HCT116 (cell line): ENCODE measurements around the gene MRPS2. TPM values are rescaled to one million over a fixed set of nuclear protein-coding genes. Genes with fewer than 3 reads are reported as not detected.

Experiments
- ATAC-seq: fragments of 200-7000 bp; cut with Tn5 transposase; 2 replicates; pipeline ENCODE4 v1.9.1; 2020; ENCODE audit warnings: mild to moderate bottlenecking, moderate library complexity
- BruUV-seq: library from RNA; stranded (reverse); fragments of 400-500 nt; replicated peaks from 2 replicates; lab custom pipeline; 2021; lab: Mats Ljungman, UMichigan
- CTCF ChIA-PET: fragments of 300-600 bp; sonication (Branson Sonifier 250); formaldehyde crosslinking; loops from one replicate; lab custom pipeline; 2021; ENCODE audit warnings: antibody characterized with exemption; lab: Charles Lee
- POLR2A ChIA-PET: fragments of 300-600, 350-600 bp; sonication (Branson Sonifier 250); formaldehyde crosslinking; loops from one replicate; lab custom pipeline; 2021; ENCODE audit warnings: antibody characterized with exemption; lab: Charles Lee
- RAD21 ChIA-PET, 2 experiments: fragments of 300-600 bp; sonication (Branson Sonifier 250); formaldehyde crosslinking; loops; one replicate each; lab custom pipeline; 2023; ENCODE audit warnings: low total read pairs in 2 of 2; ENCODE audit not compliant: uncharacterized antibody in 2 of 2, unreplicated experiment in 2 of 2, low non-redundant PET in 1 of 2; lab: Charles Lee
- DNase-seq: peaks from one replicate; pipeline ENCODE4 v3.0.0-alpha.2; 2010; ENCODE audit warnings: low read depth, low spot score
- H2AFZ ChIP-seq: fragments of 200-600 bp; shearing (Covaris generic), sonication (generic); 2 replicates; pipeline ENCODE4 v1.6.1; 2017; ENCODE audit warnings: low read depth, mixed run types, mixed read lengths, antibody characterized with exemption, low read length; ENCODE audit not compliant: poor library complexity, severe bottlenecking
- H3K27ac ChIP-seq: 2 replicates; pipeline ENCODE4 v1.5.1; 2012; ENCODE audit warnings: low read depth, low read length
- H3K27me3 ChIP-seq: fragments of 200-600 bp; sonication (generic); 2 replicates; pipeline ENCODE4 v1.6.1; 2016; ENCODE audit warnings: mixed run types, low read length, mixed read lengths; ENCODE audit not compliant: insufficient read depth
- H3K36me3 ChIP-seq, 2 experiments: fragments of 200-500 bp in 1 of 2; fragments of 200-600 bp in 1 of 2; sonication (Bioruptor generic) in 1 of 2; sonication (generic) in 1 of 2; 2 replicates each; pipeline versions ENCODE4 v1.5.1 to v1.6.1; 2014 to 2016; ENCODE audit warnings: low read length in 2 of 2, inconsistent platforms in 1 of 2, mixed read lengths in 1 of 2, mixed run types in 1 of 2; ENCODE audit not compliant: insufficient read depth in 2 of 2, control insufficient read depth in 1 of 2
- H3K4me1 ChIP-seq, 2 experiments: fragments of 200-600 bp in 1 of 2; sonication (generic) in 1 of 2; 2 replicates each; pipeline versions ENCODE4 v1.5.1 to v1.6.1; 2012 to 2017; ENCODE audit warnings: low read length in 2 of 2, inconsistent platforms in 1 of 2, mild to moderate bottlenecking in 1 of 2, mixed read lengths in 1 of 2, mixed run types in 1 of 2, moderate library complexity in 1 of 2; ENCODE audit not compliant: insufficient read depth in 2 of 2, control insufficient read depth in 1 of 2
- H3K4me2 ChIP-seq: fragments of 200-600 bp; sonication (generic); 2 replicates; pipeline ENCODE4 v1.6.1; 2017; ENCODE audit warnings: mixed run types, low read length, mixed read lengths
- H3K4me3 ChIP-seq, 2 experiments: fragments of 200-600 bp in 1 of 2; sonication (generic) in 1 of 2; replicated peaks in 1 of 2; 2 replicates each; pipeline ENCODE4 v1.5.1; 2011 to 2016; ENCODE audit warnings: low read length in 2 of 2, control low read depth in 1 of 2, low read depth in 1 of 2, mild to moderate bottlenecking in 1 of 2, mixed read lengths in 1 of 2, mixed run types in 1 of 2
- H3K79me2 ChIP-seq: fragments of 200-600 bp; sonication (generic); 2 replicates; pipeline ENCODE4 v1.6.1; 2017; ENCODE audit warnings: mild to moderate bottlenecking, mixed run types, low read length, moderate library complexity, mixed read lengths; ENCODE audit not compliant: insufficient read depth
- H3K9ac ChIP-seq: fragments of 200-600 bp; sonication (generic); 2 replicates; pipeline ENCODE4 v1.6.1; 2016; ENCODE audit warnings: low read length, mixed read lengths
- H3K9me2 ChIP-seq: fragments of 200-600 bp; sonication (generic), shearing (Covaris generic); 2 replicates; pipeline ENCODE4 v1.6.1; 2017; ENCODE audit warnings: mixed run types, mild to moderate bottlenecking, moderate library complexity; ENCODE audit not compliant: insufficient read depth
- H3K9me3 ChIP-seq, 2 experiments: fragments of 200-500 bp in 1 of 2; fragments of 200-600 bp in 1 of 2; sonication (Bioruptor generic) in 1 of 2; sonication (generic) in 1 of 2; 2 replicates each; pipeline ENCODE4 v1.6.1; 2014 to 2017; ENCODE audit warnings: low read length in 2 of 2, mixed read lengths in 2 of 2, inconsistent platforms in 1 of 2, low read depth in 1 of 2, mild to moderate bottlenecking in 1 of 2, mixed run types in 1 of 2, moderate library complexity in 1 of 2; ENCODE audit not compliant: control insufficient read depth in 1 of 2, insufficient read depth in 1 of 2
- H4K20me1 ChIP-seq: fragments of 200-600 bp; sonication (generic), shearing (Covaris generic); 2 replicates; pipeline ENCODE4 v1.6.1; 2017; ENCODE audit warnings: mixed run types, mild to moderate bottlenecking, moderate library complexity; ENCODE audit not compliant: insufficient read depth
- CBX3 ChIP-seq: IDR thresholded peaks from 2 replicates; pipeline ENCODE4 v1.6.1; 2012; ENCODE audit warnings: low read depth
- CEBPB ChIP-seq: IDR thresholded peaks from 2 replicates; pipeline ENCODE4 v1.6.1; 2012; ENCODE audit warnings: low read depth
- EGR1 ChIP-seq: IDR thresholded peaks from 2 replicates; pipeline ENCODE4 v1.6.1; 2012; ENCODE audit warnings: low read depth
- ELF1 ChIP-seq: IDR thresholded peaks from 2 replicates; pipeline ENCODE4 v1.6.1; 2012; ENCODE audit warnings: low read depth, borderline replicate concordance
- EZH2 ChIP-seq: fragments of 200-600 bp; sonication (generic); IDR thresholded peaks from 2 replicates; pipeline ENCODE4 v1.6.1; 2017; ENCODE audit warnings: antibody characterized with exemption, mixed run types
- EZH2phosphoT487 ChIP-seq: fragments of 200-600 bp; IDR thresholded peaks from 2 replicates; pipeline ENCODE4 v1.6.1; 2018; ENCODE audit warnings: antibody characterized with exemption, borderline replicate concordance
- FOSL1 ChIP-seq: IDR thresholded peaks from 2 replicates; pipeline ENCODE4 v1.6.1; 2012; ENCODE audit warnings: low read depth
- JUND ChIP-seq: IDR thresholded peaks from 2 replicates; pipeline ENCODE4 v1.6.1; 2012
- POLR2A ChIP-seq: IDR thresholded peaks from 2 replicates; pipeline ENCODE4 v1.7.0; 2011; ENCODE audit warnings: borderline replicate concordance; ENCODE audit not compliant: insufficient read depth, insufficient read length; ENCODE audit errors: extremely low read depth
- POLR2AphosphoS5 ChIP-seq: IDR thresholded peaks from 2 replicates; pipeline ENCODE4 v1.6.1; 2011; ENCODE audit warnings: mild to moderate bottlenecking, low read depth, low read length, moderate library complexity
- RAD21 ChIP-seq: IDR thresholded peaks from 2 replicates; pipeline ENCODE4 v1.6.1; 2012; ENCODE audit warnings: low read depth, mild to moderate bottlenecking
- SIN3A ChIP-seq: IDR thresholded peaks from 2 replicates; pipeline ENCODE4 v1.6.1; 2012; ENCODE audit warnings: low read depth
- SRF ChIP-seq: IDR thresholded peaks from 2 replicates; pipeline ENCODE4 v1.6.1; 2012; ENCODE audit warnings: low read depth
- TCF7L2 ChIP-seq: IDR thresholded peaks from 2 replicates; pipeline ENCODE4 v1.7.0; 2011; ENCODE audit warnings: borderline replicate concordance, inconsistent platforms; ENCODE audit not compliant: insufficient read depth, insufficient read length; ENCODE audit errors: extremely low read depth
- YY1 ChIP-seq: IDR thresholded peaks from 2 replicates; pipeline ENCODE4 v1.6.1; 2011; ENCODE audit warnings: low read length, low read depth, moderate library complexity, mild to moderate bottlenecking; ENCODE audit not compliant: insufficient replicate concordance; ENCODE audit errors: extremely low read depth
- ZFX ChIP-seq: fragments of 450-650 bp; IDR thresholded peaks from 2 replicates; pipeline ENCODE4 v1.6.1; 2017
- ZNF274 ChIP-seq: fragments of 200-500 bp; sonication (Bioruptor generic); IDR thresholded peaks from 2 replicates; pipeline ENCODE4 v1.6.1; 2014; ENCODE audit warnings: mild to moderate bottlenecking, low read depth, low read length, inconsistent platforms
- intact Hi-C: fragments of 100-400 bp; cut with micrococcal nuclease; formaldehyde crosslinking; loops from 2 replicates; pipeline ENCODE4 v1.10.0; 2022
- total RNA-seq: library from RNA; stranded (reverse); gene quantifications from one replicate; pipeline ENCODE4 v1.2.1, GENCODE V29; 2021; ENCODE audit not compliant: unreplicated experiment
- TF ChIP-seq, protein P1 (sequence below): IDR thresholded peaks from 2 replicates; pipeline ENCODE4 v1.6.1; 2012; ENCODE audit warnings: low read depth
- TF ChIP-seq, protein P2 (sequence below): IDR thresholded peaks from 2 replicates; pipeline ENCODE4 v1.6.1; 2012
- TF ChIP-seq, protein P3 (sequence below): IDR thresholded peaks from 2 replicates; pipeline ENCODE4 v1.6.1; 2012

Gene MRPS2
- total RNA-seq, 1 experiment from 2014 or later: 85.1 TPM

DNA sequence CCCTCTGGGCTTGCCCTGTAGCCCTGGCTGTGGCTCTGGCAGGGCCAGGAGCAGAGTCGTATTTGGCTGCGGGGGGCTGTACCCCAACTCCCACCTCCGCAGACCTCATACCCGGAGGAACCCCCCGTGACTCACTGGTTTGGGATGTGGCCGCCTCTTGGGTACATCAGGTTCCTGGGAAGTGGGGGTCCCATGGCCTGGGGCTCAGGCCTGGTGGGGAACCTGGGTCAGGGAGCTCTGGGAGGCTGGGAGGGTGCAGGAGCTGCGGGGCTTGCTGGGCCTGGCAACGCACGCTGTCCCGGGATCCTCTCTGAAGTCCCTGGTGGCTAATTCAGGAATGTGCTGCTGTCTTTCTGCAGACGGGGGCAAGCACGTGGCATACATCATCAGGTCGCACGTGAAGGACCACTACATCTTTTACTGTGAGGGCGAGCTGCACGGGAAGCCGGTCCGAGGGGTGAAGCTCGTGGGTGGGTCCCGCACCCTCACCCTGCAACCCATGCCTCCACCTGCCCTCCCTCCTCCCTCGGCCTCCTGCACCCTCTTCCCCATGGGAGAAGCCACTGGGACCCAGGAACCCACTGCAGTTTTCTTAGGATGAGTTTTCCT, 23.1 kb downstream of the MRPS2 start (continued):
- TF ChIP-seq, protein P1, sequence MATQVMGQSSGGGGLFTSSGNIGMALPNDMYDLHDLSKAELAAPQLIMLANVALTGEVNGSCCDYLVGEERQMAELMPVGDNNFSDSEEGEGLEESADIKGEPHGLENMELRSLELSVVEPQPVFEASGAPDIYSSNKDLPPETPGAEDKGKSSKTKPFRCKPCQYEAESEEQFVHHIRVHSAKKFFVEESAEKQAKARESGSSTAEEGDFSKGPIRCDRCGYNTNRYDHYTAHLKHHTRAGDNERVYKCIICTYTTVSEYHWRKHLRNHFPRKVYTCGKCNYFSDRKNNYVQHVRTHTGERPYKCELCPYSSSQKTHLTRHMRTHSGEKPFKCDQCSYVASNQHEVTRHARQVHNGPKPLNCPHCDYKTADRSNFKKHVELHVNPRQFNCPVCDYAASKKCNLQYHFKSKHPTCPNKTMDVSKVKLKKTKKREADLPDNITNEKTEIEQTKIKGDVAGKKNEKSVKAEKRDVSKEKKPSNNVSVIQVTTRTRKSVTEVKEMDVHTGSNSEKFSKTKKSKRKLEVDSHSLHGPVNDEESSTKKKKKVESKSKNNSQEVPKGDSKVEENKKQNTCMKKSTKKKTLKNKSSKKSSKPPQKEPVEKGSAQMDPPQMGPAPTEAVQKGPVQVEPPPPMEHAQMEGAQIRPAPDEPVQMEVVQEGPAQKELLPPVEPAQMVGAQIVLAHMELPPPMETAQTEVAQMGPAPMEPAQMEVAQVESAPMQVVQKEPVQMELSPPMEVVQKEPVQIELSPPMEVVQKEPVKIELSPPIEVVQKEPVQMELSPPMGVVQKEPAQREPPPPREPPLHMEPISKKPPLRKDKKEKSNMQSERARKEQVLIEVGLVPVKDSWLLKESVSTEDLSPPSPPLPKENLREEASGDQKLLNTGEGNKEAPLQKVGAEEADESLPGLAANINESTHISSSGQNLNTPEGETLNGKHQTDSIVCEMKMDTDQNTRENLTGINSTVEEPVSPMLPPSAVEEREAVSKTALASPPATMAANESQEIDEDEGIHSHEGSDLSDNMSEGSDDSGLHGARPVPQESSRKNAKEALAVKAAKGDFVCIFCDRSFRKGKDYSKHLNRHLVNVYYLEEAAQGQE: no peak
- TF ChIP-seq POLR2AphosphoS5 (no peak), POLR2A (no peak), ELF1 (no peak)

DNA sequence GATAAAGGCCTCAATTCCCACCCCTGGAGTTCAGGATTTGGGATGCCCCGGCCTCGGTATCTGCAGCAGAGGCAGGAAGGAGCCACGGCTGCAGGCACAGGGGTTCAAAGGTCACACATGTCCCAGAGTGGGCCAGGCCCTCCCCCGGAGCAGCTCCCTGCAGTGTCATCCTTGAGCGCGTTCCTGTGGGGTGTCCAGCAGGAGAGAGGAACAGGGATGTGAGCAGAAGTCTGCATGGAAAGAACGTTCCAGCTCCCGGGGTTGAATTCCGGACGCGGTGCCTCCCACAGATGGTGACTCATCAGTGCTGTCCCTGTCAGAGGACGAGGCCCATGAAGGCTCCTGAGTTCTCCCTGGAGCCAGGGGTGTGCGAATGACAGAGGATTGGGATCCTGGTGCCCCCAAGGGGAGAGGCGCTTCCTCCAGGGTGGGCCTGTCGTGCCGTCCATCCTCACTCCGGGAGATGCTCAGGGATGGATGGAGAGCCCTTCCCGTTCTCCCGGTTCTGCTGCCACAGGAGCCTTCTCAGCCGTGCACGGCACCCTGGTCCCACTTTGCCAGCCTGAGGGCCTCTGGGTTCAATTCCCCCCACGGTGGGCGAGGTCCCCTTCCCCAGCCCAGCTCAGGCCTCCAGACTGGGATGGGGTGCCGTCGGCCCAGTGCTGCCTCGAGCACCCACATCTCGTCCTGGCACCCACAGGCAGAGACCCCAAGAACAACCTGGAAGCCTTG, 23.8 kb downstream of the MRPS2 start:
- ChIA-PET POLR2A (no interaction called here), CTCF (no interaction called here), RAD21 (no interaction called here)
- ATAC-seq (no peak), DNase-seq (no peak)
- Histone ChIP-seq H3K36me3 (no peaks in the 10 kb centered on the region), H3K79me2 (no peaks in the 10 kb centered on the region), H3K9me2 (no peaks in the 10 kb centered on the region), H4K20me1 (no peaks in the 10 kb centered on the region), H3K4me1 (peaks cover 0 to 9% of the 10 kb centered on the region in 2 experiments; a peak in 3 of 4 replicates), H3K27me3 (no peaks in the 10 kb centered on the region), H3K27ac (no peak overlapping the region), H3K9ac (no peak overlapping the region), H3K4me3 (no peak overlapping the region), H3K4me2 (no peak overlapping the region), H2AFZ (no peak overlapping the region), H3K9me3 (no peaks in the 10 kb centered on the region)
- no TSS peak for BruUV-seq
- intact Hi-C loops: no loop called here
- TF ChIP-seq, protein P2, sequence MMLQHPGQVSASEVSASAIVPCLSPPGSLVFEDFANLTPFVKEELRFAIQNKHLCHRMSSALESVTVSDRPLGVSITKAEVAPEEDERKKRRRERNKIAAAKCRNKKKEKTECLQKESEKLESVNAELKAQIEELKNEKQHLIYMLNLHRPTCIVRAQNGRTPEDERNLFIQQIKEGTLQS: no peak
- TF ChIP-seq SIN3A: no peak
- TF ChIP-seq JUND: no peak
- TF ChIP-seq SRF: no peak
- TF ChIP-seq EGR1: no peak
- TF ChIP-seq CEBPB: no peak
- no peak for TF ChIP-seq EZH2phosphoT487
- no peak for TF ChIP-seq CBX3
- no peak for TF ChIP-seq RAD21
- no peak for TF ChIP-seq POLR2AphosphoS5
- no peak for TF ChIP-seq ZFX
- TF ChIP-seq TCF7L2: no peak
- TF ChIP-seq ZNF274: no peak
- TF ChIP-seq FOSL1: no peak
- no peak for TF ChIP-seq POLR2A
- TF ChIP-seq, protein P3, sequence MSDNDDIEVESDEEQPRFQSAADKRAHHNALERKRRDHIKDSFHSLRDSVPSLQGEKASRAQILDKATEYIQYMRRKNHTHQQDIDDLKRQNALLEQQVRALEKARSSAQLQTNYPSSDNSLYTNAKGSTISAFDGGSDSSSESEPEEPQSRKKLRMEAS: no peak
- no peak for TF ChIP-seq EZH2
- no peak for TF ChIP-seq ELF1
- TF ChIP-seq YY1: no peak
- TF ChIP-seq, all 23 proteins: peak for 0
